ENCODE results near the gene CENPN. TPM values are rescaled to one million over a fixed set of nuclear protein-coding genes. Genes with fewer than 3 reads are reported as not detected.

The CENPN gene
- total and polyA plus RNA-seq, 10 of the 15 experiments (the other 5 are each of a cell fraction or from before 2014, with no cell fraction given), result 39.8 to 143 (median 66.8) TPM

DNA sequence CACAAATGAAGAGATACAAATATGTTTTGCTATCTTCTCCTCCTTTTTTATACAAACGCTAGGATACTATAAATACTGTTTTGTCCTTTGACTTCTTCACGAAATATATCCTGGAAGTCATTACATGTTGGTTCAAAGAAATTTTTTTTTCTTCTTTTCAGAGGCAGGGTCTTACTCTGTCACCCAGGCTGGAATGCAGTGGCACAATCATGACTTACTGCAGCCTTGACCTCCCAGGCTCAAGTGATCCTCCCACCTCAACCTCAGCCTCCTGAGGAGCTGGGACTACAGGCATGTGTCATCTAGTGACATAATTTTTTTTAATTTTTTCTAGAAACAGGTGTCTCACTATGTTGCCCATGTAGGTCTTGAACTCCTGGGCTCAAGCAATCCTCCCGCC lies 16.4 kb upstream of the CENPN start:
- no TSS peak for BruUV-seq (replicated peaks)
- Histone ChIP-seq H3K4me1 (ENCODE audit: control insufficient read depth, insufficient read depth, low read length) (no peaks in the 10 kb centered on the region), H3K36me3 (ENCODE audit: control insufficient read depth in 2 of 2, insufficient read depth in 2 of 2, low read length in 1 of 2) (peaks cover 3 to 10% of the 10 kb centered on the region in 2 experiments; a peak in 3 of 4 replicates), H4K20me1 (ENCODE audit: control insufficient read depth, insufficient read depth) (peaks cover 3% of the 10 kb centered on the region; the same call in 1 of the 2 replicates), H2AFZ (ENCODE audit: control insufficient read depth, low read depth, low read length) (no peak overlapping the region), H3K27ac (ENCODE audit: control insufficient read depth, insufficient read depth) (no peak overlapping the region), H3K27me3 (replicated peaks in 1 of 2; ENCODE audit: control insufficient read depth in 2 of 2, insufficient read depth in 2 of 2, low read length in 1 of 2) (no peaks in the 10 kb centered on the region), H3K9ac (ENCODE audit: control insufficient read depth, insufficient read depth, low read length) (no peak overlapping the region), H3K4me3 (no peak overlapping the region), H3K4me2 (ENCODE audit: control insufficient read depth, insufficient read depth) (no peak overlapping the region), H3K79me2 (ENCODE audit: control insufficient read depth, insufficient read depth, low read length) (peaks cover 30% of the 10 kb centered on the region), H3K9me3 (replicated peaks; ENCODE audit: control insufficient read depth, insufficient read depth, low read length) (no peaks in the 10 kb centered on the region)
- FAIRE-seq, result no peak
- ChIA-PET RAD21 (ENCODE audit: unreplicated experiment) (no interaction called here), CTCF (interaction anchor here (1.3 to 4.0 kb wide), 2 partner anchors 14 to 22 kb away, joined by 3 to 20 read pairs; no protein-coding TSS in a partner anchor), SMC1A (ENCODE audit: uncharacterized antibody, unreplicated experiment) (interaction anchor here (1.3 to 1.7 kb wide), 2 partner anchors 13 to 14 kb away, joined by 3 to 4 read pairs; no protein-coding TSS in a partner anchor), POLR2A (interaction anchor here (0.6 to 0.7 kb wide), 2 partner anchors 199 to 861 kb away, joined by 3 to 5 read pairs; no protein-coding TSS in a partner anchor)
- WGBS (ENCODE audit: insufficient coverage, insufficient replicate concordance, low lambda C conversion rate, missing lambda C conversion rate), result 96% methylated on average over 3 of the region's 3 CpGs
- no peak for ATAC-seq
- intact Hi-C loops (cut with micrococcal nuclease; ENCODE audit: unreplicated experiment) (no loop called here), in situ Hi-C loops (cut with MboI) (no loop called here)
- no peak for DNase-seq (ENCODE audit: low read depth, low spot score)
- TF ChIP-seq BCL3 (IDR thresholded peaks at IDR 0.05; ENCODE audit: borderline replicate concordance, insufficient read depth, low read depth, low read length, poor library complexity, severe bottlenecking) (no peak), BACH1 (IDR thresholded peaks at IDR 0.05; ENCODE audit: borderline replicate concordance) (no peak), REST (IDR thresholded peaks at IDR 0.05; ENCODE audit: low read depth, low read length) (no peak), NFIC (IDR thresholded peaks at IDR 0.05; ENCODE audit: low read depth, low read length) (no peak), MTA3 (IDR thresholded peaks at IDR 0.05; ENCODE audit: borderline replicate concordance, low read length) (no peak), RFX5 (IDR thresholded peaks at IDR 0.05; ENCODE audit: low read depth, low read length) (no peak), JUND (IDR thresholded peaks at IDR 0.05; ENCODE audit: low read depth, low read length) (no peak), FOXK2 (IDR thresholded peaks at IDR 0.05) (no peak), POU2F2 (IDR thresholded peaks at IDR 0.05; ENCODE audit: borderline replicate concordance, low read depth, low read length) (no peak), IRF3 (IDR thresholded peaks at IDR 0.05) (no peak), POLR2AphosphoS2 (IDR thresholded peaks at IDR 0.05; ENCODE audit: low read depth, low read length) (no peak), BRCA1 (IDR thresholded peaks at IDR 0.05; ENCODE audit: low read depth, low read length) (no peak), KAT2A (conservative IDR thresholded peaks at IDR 0.05; ENCODE audit: control insufficient read depth, low read depth, low read length) (no peak), GATAD2B (conservative IDR thresholded peaks at IDR 0.05; ENCODE audit: low read depth) (no peak), USF2 (IDR thresholded peaks at IDR 0.05; ENCODE audit: borderline replicate concordance, low read depth, low read length) (no peak)

All from GM12878 (cell line).